Measurements from ENCODE around the gene LTB4R2.

Gene LTB4R2

GRCh38 chr14:24355009-24355408, 45.1 kb downstream of the LTB4R2 start:
- H3K4me3 ChIP-seq (ENCODE audit: low read depth, low read length): no peak overlapping the region
- no peak for DNase-seq (ENCODE audit: low read depth)

GRCh38 chr14:24356208-24356607, 46.3 kb downstream of the LTB4R2 start:
- no peak overlapping the region for H3K4me3 ChIP-seq (ENCODE audit: low read depth, low read length)
- DNase-seq (ENCODE audit: low read depth): no peak

- no peak overlapping the region for H3K4me3 ChIP-seq (ENCODE audit: low read depth, low read length)
- no peak for DNase-seq (ENCODE audit: low read depth)
Observed at GRCh38 chr14:24360281-24360680, 50.3 kb downstream of the LTB4R2 start.

- no peak for DNase-seq (ENCODE audit: low read depth)
Observed at GRCh38 chr14:24361326-24361725, 51.4 kb downstream of the LTB4R2 start.

More at GRCh38 chr14:24361326-24361725, 51.4 kb downstream of the LTB4R2 start:
- H3K4me3 ChIP-seq (ENCODE audit: low read depth, low read length): no peak overlapping the region
